HEK293 (cell line): Measurements from ENCODE around the gene LONP2.
"Not testable (repeated sequence)": the region's sequence is repeated elsewhere in the genome, so short reads cannot be mapped to it uniquely, and the experiment has no call there.

Source experiments
- CTCF ChIA-PET: fragments of 350-600 bp; formaldehyde crosslinking; extraction: SDS; loops from one replicate; lab custom pipeline; 2021; ENCODE audit warnings: antibody characterized with exemption; lab: Yijun Ruan, JAX
- POLR2A ChIA-PET: fragments of 300-600 bp; formaldehyde crosslinking; extraction: SDS; loops from one replicate; lab custom pipeline; 2020; ENCODE audit warnings: antibody characterized with exemption, inconsistent platforms; lab: Yijun Ruan, JAX
- H3K27ac ChIP-seq: fragments of 200-500 bp; sonication (Bioruptor generic); 2 replicates; pipeline ENCODE4 v1.5.1; 2014; ENCODE audit warnings: low read depth, low read length, control low read depth, inconsistent platforms; ENCODE audit errors: extremely low read depth
- H3K36me3 ChIP-seq, 2 experiments: fragments of 200-500 bp in 1 of 2; sonication (Bioruptor generic) in 1 of 2; 1 replicate in 1 of 2; 2 replicates in 1 of 2; pipeline ENCODE4 v1.5.1; 2014 to 2017; ENCODE audit warnings: inconsistent platforms in 2 of 2, low read length in 2 of 2; ENCODE audit not compliant: control insufficient read depth in 2 of 2, insufficient read depth in 1 of 2
- H3K4me1 ChIP-seq: fragments of 200-500 bp; sonication (Bioruptor generic); 2 replicates; pipeline ENCODE4 v1.5.1; 2014; ENCODE audit warnings: mild to moderate bottlenecking, low read length, inconsistent platforms; ENCODE audit not compliant: control insufficient read depth, insufficient read depth
- H3K4me3 ChIP-seq: 2 replicates; pipeline ENCODE4 v1.5.1; 2011; ENCODE audit warnings: low read depth, mild to moderate bottlenecking, control low read depth, low read length, moderate library complexity
- H3K9me3 ChIP-seq: fragments of 200-500 bp; sonication (Bioruptor generic); 2 replicates; pipeline ENCODE4 v1.5.1; 2014; ENCODE audit warnings: low read depth, low read length, inconsistent platforms; ENCODE audit not compliant: control insufficient read depth, insufficient read depth
- GLIS2 ChIP-seq: fragments of 450-650 bp; formaldehyde crosslinking; IDR thresholded peaks from 2 replicates; pipeline ENCODE4 v1.5.1; 2016; ENCODE audit warnings: missing biosample characterization, missing genetic modification characterization
- KLF1 ChIP-seq: fragments of 450-650 bp; formaldehyde crosslinking; IDR thresholded peaks from 2 replicates; pipeline ENCODE4 v1.5.1; 2016; ENCODE audit warnings: missing biosample characterization, missing genetic modification characterization
- KLF10 ChIP-seq: fragments of 450-650 bp; IDR thresholded peaks from 2 replicates; pipeline ENCODE4 v1.5.1; 2018; ENCODE audit warnings: missing biosample characterization, mild to moderate bottlenecking, missing genetic modification characterization
- SCRT1 ChIP-seq: fragments of 450-650 bp; formaldehyde crosslinking; IDR thresholded peaks from 2 replicates; pipeline ENCODE4 v1.5.1; 2016; ENCODE audit warnings: missing biosample characterization, missing genetic modification characterization, borderline replicate concordance
- SP2 ChIP-seq: fragments of 450-650 bp; formaldehyde crosslinking; IDR thresholded peaks from 2 replicates; pipeline ENCODE4 v1.5.1; 2016; ENCODE audit warnings: missing biosample characterization, missing genetic modification characterization
- ZBTB48 ChIP-seq: fragments of 450-650 bp; formaldehyde crosslinking; IDR thresholded peaks from 2 replicates; pipeline ENCODE4 v1.5.1; 2016; ENCODE audit warnings: missing biosample characterization, missing genetic modification characterization
- ZNF24 ChIP-seq: fragments of 450-650 bp; formaldehyde crosslinking; IDR thresholded peaks from 2 replicates; pipeline ENCODE4 v1.5.1; 2016; ENCODE audit warnings: missing biosample characterization, missing genetic modification characterization
- ZNF354C ChIP-seq: fragments of 450-650 bp; formaldehyde crosslinking; IDR thresholded peaks from 2 replicates; pipeline ENCODE4 v1.5.1; 2016; ENCODE audit warnings: missing biosample characterization, missing genetic modification characterization, low read depth, borderline replicate concordance
- ZNF416 ChIP-seq: fragments of 450-650 bp; formaldehyde crosslinking; IDR thresholded peaks from 2 replicates; pipeline ENCODE4 v1.5.1; 2016; ENCODE audit warnings: missing biosample characterization, missing genetic modification characterization
- ZNF560 ChIP-seq: fragments of 450-650 bp; formaldehyde crosslinking; IDR thresholded peaks from 2 replicates; pipeline ENCODE4 v1.5.1; 2017; ENCODE audit warnings: missing biosample characterization, missing genetic modification characterization, borderline replicate concordance
- ZNF600 ChIP-seq: fragments of 450-650 bp; formaldehyde crosslinking; IDR thresholded peaks from 2 replicates; pipeline ENCODE4 v1.5.1; 2016; ENCODE audit warnings: missing biosample characterization, missing genetic modification characterization
- ZNF610 ChIP-seq: fragments of 450-650 bp; formaldehyde crosslinking; IDR thresholded peaks from 2 replicates; pipeline ENCODE4 v1.5.1; 2016; ENCODE audit warnings: missing biosample characterization, missing genetic modification characterization, borderline replicate concordance
- ZNF785 ChIP-seq: fragments of 450-650 bp; formaldehyde crosslinking; IDR thresholded peaks from 2 replicates; pipeline ENCODE4 v1.5.1; 2016; ENCODE audit warnings: missing biosample characterization, missing genetic modification characterization
- ZSCAN23 ChIP-seq: fragments of 450-650 bp; formaldehyde crosslinking; IDR thresholded peaks from 2 replicates; pipeline ENCODE4 v1.5.1; 2016; ENCODE audit warnings: missing biosample characterization, missing genetic modification characterization
- TF ChIP-seq, protein P1 (sequence below): fragments of 450-650 bp; formaldehyde crosslinking; IDR thresholded peaks from 2 replicates; pipeline ENCODE4 v1.5.1; 2016; ENCODE audit warnings: missing biosample characterization, missing genetic modification characterization
- TF ChIP-seq, protein P2 (sequence below): fragments of 450-650 bp; formaldehyde crosslinking; IDR thresholded peaks from 2 replicates; pipeline ENCODE4 v1.5.1; 2017; ENCODE audit warnings: missing biosample characterization, missing genetic modification characterization
- TF ChIP-seq, protein P3 (sequence below): fragments of 450-650 bp; formaldehyde crosslinking; IDR thresholded peaks from 2 replicates; pipeline ENCODE4; 2016; ENCODE audit warnings: missing biosample characterization, missing genetic modification characterization
- TF ChIP-seq, protein P4 (sequence below): IDR thresholded peaks from 2 replicates; pipeline ENCODE4 v1.6.1; 2011; ENCODE audit warnings: mild to moderate bottlenecking, low read depth, low read length, borderline replicate concordance

LONP2 gene

DNA sequence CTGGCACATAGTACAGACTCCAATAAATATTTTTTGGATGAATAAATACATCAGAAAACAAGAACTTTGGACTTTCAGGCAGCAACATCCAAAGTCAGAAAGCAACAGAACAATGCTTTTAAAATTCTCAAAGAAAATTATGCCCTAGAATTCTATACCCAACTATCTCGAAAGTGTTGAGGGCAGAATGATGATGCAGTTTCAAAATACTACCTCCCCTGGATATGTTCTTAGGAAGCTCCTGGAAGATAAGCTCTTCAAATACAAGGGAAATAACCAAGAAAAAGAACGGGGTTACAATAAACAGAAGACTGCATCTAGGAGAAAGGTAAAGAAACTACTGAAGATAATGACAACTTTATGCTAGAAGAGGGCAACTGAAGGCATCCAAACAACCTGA, 130.2 kb downstream of the LONP2 start:
- ChIA-PET CTCF (interaction anchor here (0.8 kb wide), 1 partner anchor 1334 kb away, joined by 4 read pairs; no protein-coding TSS in a partner anchor), POLR2A (no interaction called here)
- H3K27ac ChIP-seq = no peak overlapping the region
- TF ChIP-seq, protein P1, sequence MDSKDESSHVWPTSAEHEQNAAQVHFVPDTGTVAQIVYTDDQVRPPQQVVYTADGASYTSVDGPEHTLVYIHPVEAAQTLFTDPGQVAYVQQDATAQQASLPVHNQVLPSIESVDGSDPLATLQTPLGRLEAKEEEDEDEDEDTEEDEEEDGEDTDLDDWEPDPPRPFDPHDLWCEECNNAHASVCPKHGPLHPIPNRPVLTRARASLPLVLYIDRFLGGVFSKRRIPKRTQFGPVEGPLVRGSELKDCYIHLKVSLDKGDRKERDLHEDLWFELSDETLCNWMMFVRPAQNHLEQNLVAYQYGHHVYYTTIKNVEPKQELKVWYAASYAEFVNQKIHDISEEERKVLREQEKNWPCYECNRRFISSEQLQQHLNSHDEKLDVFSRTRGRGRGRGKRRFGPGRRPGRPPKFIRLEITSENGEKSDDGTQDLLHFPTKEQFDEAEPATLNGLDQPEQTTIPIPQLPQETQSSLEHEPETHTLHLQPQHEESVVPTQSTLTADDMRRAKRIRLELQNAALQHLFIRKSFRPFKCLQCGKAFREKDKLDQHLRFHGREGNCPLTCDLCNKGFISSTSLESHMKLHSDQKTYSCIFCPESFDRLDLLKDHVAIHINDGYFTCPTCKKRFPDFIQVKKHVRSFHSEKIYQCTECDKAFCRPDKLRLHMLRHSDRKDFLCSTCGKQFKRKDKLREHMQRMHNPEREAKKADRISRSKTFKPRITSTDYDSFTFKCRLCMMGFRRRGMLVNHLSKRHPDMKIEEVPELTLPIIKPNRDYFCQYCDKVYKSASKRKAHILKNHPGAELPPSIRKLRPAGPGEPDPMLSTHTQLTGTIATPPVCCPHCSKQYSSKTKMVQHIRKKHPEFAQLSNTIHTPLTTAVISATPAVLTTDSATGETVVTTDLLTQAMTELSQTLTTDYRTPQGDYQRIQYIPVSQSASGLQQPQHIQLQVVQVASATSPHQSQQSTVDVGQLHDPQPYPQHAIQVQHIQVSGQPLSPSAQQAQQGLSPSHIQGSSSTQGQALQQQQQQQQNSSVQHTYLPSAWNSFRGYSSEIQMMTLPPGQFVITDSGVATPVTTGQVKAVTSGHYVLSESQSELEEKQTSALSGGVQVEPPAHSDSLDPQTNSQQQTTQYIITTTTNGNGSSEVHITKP (tag by site-specific recombination) = peak; percentile 18; the same call in 1 of the 2 replicates
- no peak for TF ChIP-seq ZNF610 (tag by site-specific recombination)
- no peaks in the 10 kb centered on the region for H3K36me3 ChIP-seq
- H3K4me1 ChIP-seq = peaks cover 33% of the 10 kb centered on the region
- no peaks in the 10 kb centered on the region for H3K9me3 ChIP-seq
- H3K4me3 ChIP-seq = no peak overlapping the region

DNA sequence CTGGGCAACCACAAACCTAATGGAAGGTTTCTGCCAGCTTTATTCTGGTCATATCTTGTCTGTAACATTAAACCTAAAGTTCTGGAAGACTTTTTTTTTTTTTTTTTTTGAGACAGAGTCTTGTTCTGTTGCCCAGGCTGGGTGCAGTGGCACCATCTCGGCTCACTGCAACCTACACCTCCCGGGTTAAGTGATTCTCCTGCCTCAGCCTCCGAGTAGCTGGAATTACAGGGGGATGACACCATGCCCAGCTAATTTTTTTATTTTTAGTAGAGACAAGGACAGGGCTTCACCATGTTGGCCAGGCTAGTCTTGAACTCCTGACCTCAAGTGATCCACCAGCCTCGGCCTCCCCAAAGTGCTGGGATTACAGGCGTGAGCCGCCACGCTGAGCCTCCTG, 133.2 kb downstream of the LONP2 start:
- H3K9me3 ChIP-seq, H3K4me3 ChIP-seq, H3K36me3 ChIP-seq, H3K27ac ChIP-seq: not testable (repeated sequence)
- H3K4me1 ChIP-seq = peaks cover 25% of the 10 kb centered on the region
- POLR2A ChIA-PET = interaction anchor here (0.6 to 2.1 kb wide), 2 partner anchors 11 to 1814 kb away, joined by 3 to 9 read pairs; no protein-coding TSS in a partner anchor
- CTCF ChIA-PET = interaction anchor here (1.5 kb wide), 1 partner anchor 246 kb away, joined by 5 read pairs; no protein-coding TSS in a partner anchor

DNA sequence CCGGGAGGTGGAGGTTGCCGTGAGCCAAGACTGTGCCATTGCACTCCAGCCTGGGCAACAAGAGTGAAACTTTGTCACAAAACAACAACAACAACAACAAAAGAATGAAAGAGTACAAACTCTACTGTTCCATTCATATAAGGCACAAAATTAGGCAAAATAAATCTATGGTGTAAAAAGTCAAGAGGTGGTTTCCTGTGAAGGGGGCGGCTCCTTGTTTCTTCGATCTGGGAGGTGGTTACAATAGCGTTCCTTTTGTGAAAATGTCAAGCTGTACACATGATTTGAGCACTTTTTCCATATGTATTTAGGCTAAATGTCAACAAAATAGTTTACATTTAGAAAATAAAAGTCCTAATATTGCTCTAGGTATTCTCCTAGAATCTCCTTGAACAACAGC, 134.2 kb downstream of the LONP2 start:
- no peak for TF ChIP-seq GLIS2 (tag by site-specific recombination)
- TF ChIP-seq, protein P2, sequence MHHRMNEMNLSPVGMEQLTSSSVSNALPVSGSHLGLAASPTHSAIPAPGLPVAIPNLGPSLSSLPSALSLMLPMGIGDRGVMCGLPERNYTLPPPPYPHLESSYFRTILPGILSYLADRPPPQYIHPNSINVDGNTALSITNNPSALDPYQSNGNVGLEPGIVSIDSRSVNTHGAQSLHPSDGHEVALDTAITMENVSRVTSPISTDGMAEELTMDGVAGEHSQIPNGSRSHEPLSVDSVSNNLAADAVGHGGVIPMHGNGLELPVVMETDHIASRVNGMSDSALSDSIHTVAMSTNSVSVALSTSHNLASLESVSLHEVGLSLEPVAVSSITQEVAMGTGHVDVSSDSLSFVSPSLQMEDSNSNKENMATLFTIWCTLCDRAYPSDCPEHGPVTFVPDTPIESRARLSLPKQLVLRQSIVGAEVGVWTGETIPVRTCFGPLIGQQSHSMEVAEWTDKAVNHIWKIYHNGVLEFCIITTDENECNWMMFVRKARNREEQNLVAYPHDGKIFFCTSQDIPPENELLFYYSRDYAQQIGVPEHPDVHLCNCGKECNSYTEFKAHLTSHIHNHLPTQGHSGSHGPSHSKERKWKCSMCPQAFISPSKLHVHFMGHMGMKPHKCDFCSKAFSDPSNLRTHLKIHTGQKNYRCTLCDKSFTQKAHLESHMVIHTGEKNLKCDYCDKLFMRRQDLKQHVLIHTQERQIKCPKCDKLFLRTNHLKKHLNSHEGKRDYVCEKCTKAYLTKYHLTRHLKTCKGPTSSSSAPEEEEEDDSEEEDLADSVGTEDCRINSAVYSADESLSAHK (tag by site-specific recombination) = no peak
- TF ChIP-seq ZNF600 (tag by site-specific recombination) = no peak
- TF ChIP-seq ZNF354C (tag by site-specific recombination) = no peak
- TF ChIP-seq SCRT1 (tag by site-specific recombination) = no peak
- TF ChIP-seq ZNF24 (tag by site-specific recombination) = no peak
- TF ChIP-seq, protein P3, sequence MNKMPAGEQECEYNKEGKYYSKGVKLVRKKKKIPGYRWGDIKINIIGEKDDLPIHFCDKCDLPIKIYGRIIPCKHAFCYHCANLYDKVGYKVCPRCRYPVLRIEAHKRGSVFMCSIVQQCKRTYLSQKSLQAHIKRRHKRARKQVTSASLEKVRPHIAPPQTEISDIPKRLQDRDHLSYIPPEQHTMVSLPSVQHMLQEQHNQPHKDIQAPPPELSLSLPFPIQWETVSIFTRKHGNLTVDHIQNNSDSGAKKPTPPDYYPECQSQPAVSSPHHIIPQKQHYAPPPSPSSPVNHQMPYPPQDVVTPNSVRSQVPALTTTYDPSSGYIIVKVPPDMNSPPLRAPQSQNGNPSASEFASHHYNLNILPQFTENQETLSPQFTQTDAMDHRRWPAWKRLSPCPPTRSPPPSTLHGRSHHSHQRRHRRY = no peak
- no peak for TF ChIP-seq ZNF416 (tag by site-specific recombination)
- TF ChIP-seq KLF10 (tag by site-specific recombination) = no peak
- TF ChIP-seq ZNF785 = no peak
- TF ChIP-seq KLF1 (tag by site-specific recombination) = no peak
- no peak for TF ChIP-seq ZSCAN23
- TF ChIP-seq ZBTB48 (tag by site-specific recombination) = no peak
- TF ChIP-seq, protein P4, sequence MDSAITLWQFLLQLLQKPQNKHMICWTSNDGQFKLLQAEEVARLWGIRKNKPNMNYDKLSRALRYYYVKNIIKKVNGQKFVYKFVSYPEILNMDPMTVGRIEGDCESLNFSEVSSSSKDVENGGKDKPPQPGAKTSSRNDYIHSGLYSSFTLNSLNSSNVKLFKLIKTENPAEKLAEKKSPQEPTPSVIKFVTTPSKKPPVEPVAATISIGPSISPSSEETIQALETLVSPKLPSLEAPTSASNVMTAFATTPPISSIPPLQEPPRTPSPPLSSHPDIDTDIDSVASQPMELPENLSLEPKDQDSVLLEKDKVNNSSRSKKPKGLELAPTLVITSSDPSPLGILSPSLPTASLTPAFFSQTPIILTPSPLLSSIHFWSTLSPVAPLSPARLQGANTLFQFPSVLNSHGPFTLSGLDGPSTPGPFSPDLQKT = no peak
- no peak for TF ChIP-seq ZNF560 (tag by site-specific recombination)
- no peak for TF ChIP-seq SP2 (tag by site-specific recombination)
- TF ChIP-seq, all 188 proteins: peak for 0
- Histone ChIP-seq H3K9me3 (no peaks in the 10 kb centered on the region), H3K27ac (no peak overlapping the region), H3K4me3 (no peak overlapping the region), H3K4me1 (peaks cover 21% of the 10 kb centered on the region), H3K36me3 (no peaks in the 10 kb centered on the region; a peak in 1 of 3 replicates)
- POLR2A ChIA-PET = no interaction called here
- CTCF ChIA-PET = interaction anchor here (0.6 kb wide), 1 partner anchor 252 kb away, joined by 3 read pairs; no protein-coding TSS in a partner anchor
